WTC11 (cell line): ENCODE data around the gene MCCC2.

Experiments
- CREB1 ChIP-seq: sonication (generic); formaldehyde crosslinking; IDR thresholded peaks from 2 replicates; pipeline ENCODE4 v1.8.0; 2023; ENCODE audit warnings: mild to moderate bottlenecking, missing genetic modification reagents
- IRF2 ChIP-seq: sonication (generic); formaldehyde crosslinking; IDR thresholded peaks from 2 replicates; pipeline ENCODE4 v1.8.0; 2022; ENCODE audit warnings: low read depth, missing genetic modification reagents, borderline replicate concordance
- JUN ChIP-seq: sonication (generic); formaldehyde crosslinking; IDR thresholded peaks from 2 replicates; pipeline ENCODE4 v1.8.0; 2023; ENCODE audit warnings: mild to moderate bottlenecking, missing genetic modification reagents
- NR3C1 ChIP-seq: sonication (generic); formaldehyde crosslinking; conservative IDR thresholded peaks from 2 replicates; pipeline ENCODE4 v1.8.1; 2023; ENCODE audit warnings: low read depth, mild to moderate bottlenecking, missing genetic modification reagents
- TF ChIP-seq, protein P1 (sequence below): fragments of 200-600 bp; IDR thresholded peaks from 2 replicates; pipeline ENCODE4 v1.8.0; 2022; ENCODE audit warnings: antibody characterized with exemption
- TF ChIP-seq, protein P2 (sequence below): sonication (generic); formaldehyde crosslinking; IDR thresholded peaks from 2 replicates; pipeline ENCODE4 v1.8.1; 2023; ENCODE audit warnings: mild to moderate bottlenecking, missing genetic modification reagents, moderate library complexity

DNA sequence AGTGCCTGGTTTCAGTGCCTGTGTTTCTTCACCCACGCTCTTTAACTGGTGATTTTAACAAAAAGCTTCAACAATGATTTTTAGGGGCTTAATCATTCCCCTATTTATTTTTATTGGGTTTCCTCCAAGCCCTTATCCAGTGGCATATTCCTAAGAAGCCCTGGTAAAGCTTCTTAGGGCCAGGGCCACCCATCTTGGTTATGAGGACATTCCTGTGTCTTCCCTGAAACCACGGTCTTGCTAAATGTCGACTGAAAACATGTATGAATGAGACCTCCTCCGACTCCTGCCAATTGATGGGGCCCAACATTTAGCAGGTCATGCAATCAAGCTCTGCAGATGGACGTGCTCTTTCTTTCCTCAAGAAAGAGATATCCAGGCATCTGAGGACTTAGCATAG, 118.3 kb downstream of the MCCC2 start:
- TF ChIP-seq CREB1 (CRISPR knock-in tag) (no peak), NR3C1 (no peak), IRF2 (no peak), JUN (no peak)
- TF ChIP-seq, protein P1, sequence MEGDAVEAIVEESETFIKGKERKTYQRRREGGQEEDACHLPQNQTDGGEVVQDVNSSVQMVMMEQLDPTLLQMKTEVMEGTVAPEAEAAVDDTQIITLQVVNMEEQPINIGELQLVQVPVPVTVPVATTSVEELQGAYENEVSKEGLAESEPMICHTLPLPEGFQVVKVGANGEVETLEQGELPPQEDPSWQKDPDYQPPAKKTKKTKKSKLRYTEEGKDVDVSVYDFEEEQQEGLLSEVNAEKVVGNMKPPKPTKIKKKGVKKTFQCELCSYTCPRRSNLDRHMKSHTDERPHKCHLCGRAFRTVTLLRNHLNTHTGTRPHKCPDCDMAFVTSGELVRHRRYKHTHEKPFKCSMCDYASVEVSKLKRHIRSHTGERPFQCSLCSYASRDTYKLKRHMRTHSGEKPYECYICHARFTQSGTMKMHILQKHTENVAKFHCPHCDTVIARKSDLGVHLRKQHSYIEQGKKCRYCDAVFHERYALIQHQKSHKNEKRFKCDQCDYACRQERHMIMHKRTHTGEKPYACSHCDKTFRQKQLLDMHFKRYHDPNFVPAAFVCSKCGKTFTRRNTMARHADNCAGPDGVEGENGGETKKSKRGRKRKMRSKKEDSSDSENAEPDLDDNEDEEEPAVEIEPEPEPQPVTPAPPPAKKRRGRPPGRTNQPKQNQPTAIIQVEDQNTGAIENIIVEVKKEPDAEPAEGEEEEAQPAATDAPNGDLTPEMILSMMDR = no peak
- TF ChIP-seq, protein P2, sequence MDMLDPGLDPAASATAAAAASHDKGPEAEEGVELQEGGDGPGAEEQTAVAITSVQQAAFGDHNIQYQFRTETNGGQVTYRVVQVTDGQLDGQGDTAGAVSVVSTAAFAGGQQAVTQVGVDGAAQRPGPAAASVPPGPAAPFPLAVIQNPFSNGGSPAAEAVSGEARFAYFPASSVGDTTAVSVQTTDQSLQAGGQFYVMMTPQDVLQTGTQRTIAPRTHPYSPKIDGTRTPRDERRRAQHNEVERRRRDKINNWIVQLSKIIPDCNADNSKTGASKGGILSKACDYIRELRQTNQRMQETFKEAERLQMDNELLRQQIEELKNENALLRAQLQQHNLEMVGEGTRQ (CRISPR knock-in tag) = no peak
